Activated naive CD4-positive, alpha-beta T cell treated with anti-CD3 and anti-CD28 coated beads, Interleukin-2, amount 50 U/mL, for 72 hours (primary cell): ENCODE measurements around the gene LRRIQ1. TPM values are rescaled to one million over a fixed set of nuclear protein-coding genes. Genes with fewer than 3 reads are reported as not detected.

ENCODE experiments used
- ATAC-seq, 2 donors: fragments of 150-1000 bp; cut with Tn5 transposase; 2 replicates each; pipeline ENCODE4 v1.10.0; 2021; ENCODE audit warnings: mild to moderate bottlenecking in 2 of 2, moderate library complexity in 2 of 2
- DNase-seq, 2 donors: peaks; one replicate each; pipeline ENCODE4 v3.0.0; 2021 to 2022; ENCODE audit warnings: low spot score in 2 of 2
- H3K27ac Mint-ChIP-seq, 2 donors: one replicate each; pipeline ENCODE4 v1.8.0; 2022; ENCODE audit warnings: mild to moderate bottlenecking in 2 of 2, mixed read lengths in 2 of 2
- H3K36me3 Mint-ChIP-seq, 2 donors: one replicate each; pipeline ENCODE4 v1.8.0; 2022; ENCODE audit warnings: mixed read lengths in 2 of 2
- H3K9me3 Mint-ChIP-seq, 2 donors: one replicate each; pipeline ENCODE4 v1.8.0; 2022; ENCODE audit warnings: mixed read lengths in 2 of 2
- total RNA-seq, 2 donors: library from RNA; stranded (reverse); gene quantifications; one replicate each; pipeline ENCODE4 v1.2.3, GENCODE V29; 2022

The LRRIQ1 gene
- total RNA-seq, 2 donors from 2014 or later: not detected

- H3K27ac Mint-ChIP-seq: no peak overlapping the region
- peaks cover 0 to 5% of the 10 kb centered on the region in 2 donors for H3K9me3 Mint-ChIP-seq
- ATAC-seq (no peak), DNase-seq (no peak)
- peaks cover 4 to 6% of the 10 kb centered on the region in 2 donors for H3K36me3 Mint-ChIP-seq
Measured at GRCh38 chr12:85281636-85282312, 245.6 kb downstream of the LRRIQ1 start.

- Mint-ChIP-seq H3K36me3 (peaks cover 4 to 6% of the 10 kb centered on the region in 2 donors), H3K9me3 (peaks cover 0 to 5% of the 10 kb centered on the region in 2 donors), H3K27ac (no peak overlapping the region)
- ATAC-seq: no peak
- no peak for DNase-seq
Measured at GRCh38 chr12:85283560-85283959, 247.4 kb downstream of the LRRIQ1 start.

Other genes with a start within 250 kb of the LRRIQ1 start
- gene SLC6A15, start 123.6 kb upstream of the LRRIQ1 start, total RNA-seq: not detected
- not detected for gene TSPAN19, start 74 bp upstream of the LRRIQ1 start, total RNA-seq
- gene ALX1, start 243.9 kb downstream of the LRRIQ1 start, total RNA-seq: not detected